Esophagus muscularis mucosa (tissue), 4 donors: ENCODE data around the gene RBMS3. TPM values are rescaled to one million over a fixed set of nuclear protein-coding genes. Genes with fewer than 3 reads are reported as not detected.

Experiments
- DNase-seq: peaks from one replicate; pipeline ENCODE4 v3.0.0-alpha.2; 2017; ENCODE audit errors: extremely low spot score
- H3K27ac ChIP-seq, 4 donors: fragments of 200-600 bp; sonication (generic); replicated peaks in 1 of 4; 1 replicate in 3 of 4; 2 replicates in 1 of 4; pipeline ENCODE4 v1.5.1; 2016 to 2019; ENCODE audit warnings: mild to moderate bottlenecking in 1 of 4
- H3K27me3 ChIP-seq, 4 donors: fragments of 200-600 bp; sonication (generic); one replicate each; pipeline versions ENCODE4 v1.5.1 to v1.6.0; 2016 to 2019
- H3K36me3 ChIP-seq, 4 donors: fragments of 200-600 bp; sonication (generic); one replicate each; pipeline ENCODE4 v1.5.1; 2016 to 2019
- H3K4me1 ChIP-seq, 4 donors: fragments of 200-600 bp; sonication (generic); one replicate each; pipeline ENCODE4 v1.5.1; 2016 to 2019
- H3K4me3 ChIP-seq, 4 donors: fragments of 200-600 bp; sonication (generic); 1 replicate in 2 of 4; 2 replicates in 2 of 4; pipeline ENCODE4 v1.5.1; 2016 to 2019; ENCODE audit warnings: mild to moderate bottlenecking in 4 of 4, moderate library complexity in 1 of 4
- H3K9me3 ChIP-seq, 4 donors: fragments of 200-600 bp; sonication (generic); 1 replicate in 3 of 4; 2 replicates in 1 of 4; pipeline ENCODE4 v1.5.1; 2016 to 2019
- EP300 ChIP-seq: sonication (generic); formaldehyde crosslinking; IDR thresholded peaks from one replicate; pipeline ENCODE4 v1.6.1; 2017; ENCODE audit warnings: antibody characterized with exemption
- POLR2A ChIP-seq: fragments of 450-650 bp; IDR thresholded peaks from one replicate; pipeline ENCODE4 v1.6.1; 2017; ENCODE audit warnings: antibody characterized with exemption, moderate library complexity, mild to moderate bottlenecking, low read depth
- POLR2AphosphoS5 ChIP-seq, 2 donors: sonication (generic); formaldehyde crosslinking; IDR thresholded peaks; one replicate each; pipeline ENCODE4 v1.6.1; 2017; ENCODE audit warnings: antibody characterized with exemption in 2 of 2
- WGBS: methylation state at CpG from one replicate; pipeline ENCODE4 v1.1.5; 2018; 5-methylcytosine and 5-hydroxymethylcytosine counted together
- intact Hi-C: fragments of 100-400 bp; cut with DNase I; formaldehyde crosslinking; loops from one replicate; pipeline ENCODE4 v1.15.1; 2023
- total RNA-seq, 4 donors: library from RNA; depleted of rRNA; stranded (reverse); fragments of >200 nt; gene quantifications; one replicate each; pipeline versions ENCODE4 v1.1.0 to v1.2.1, GENCODE V29; 2016
- TF ChIP-seq, protein P1 (sequence below), 3 experiments: fragments of 200-600 bp in 2 of 3; fragments of 450-650 bp in 1 of 3; sonication (generic) in 2 of 3; IDR thresholded peaks; one replicate each; pipeline ENCODE4 v1.5.1; 2017 to 2019; ENCODE audit warnings: antibody characterized with exemption in 3 of 3, mild to moderate bottlenecking in 2 of 3, moderate library complexity in 1 of 3

Gene RBMS3
- total RNA-seq, 4 donors from 2014 or later = 53.0 to 81.5 (median 61.2) TPM

DNA sequence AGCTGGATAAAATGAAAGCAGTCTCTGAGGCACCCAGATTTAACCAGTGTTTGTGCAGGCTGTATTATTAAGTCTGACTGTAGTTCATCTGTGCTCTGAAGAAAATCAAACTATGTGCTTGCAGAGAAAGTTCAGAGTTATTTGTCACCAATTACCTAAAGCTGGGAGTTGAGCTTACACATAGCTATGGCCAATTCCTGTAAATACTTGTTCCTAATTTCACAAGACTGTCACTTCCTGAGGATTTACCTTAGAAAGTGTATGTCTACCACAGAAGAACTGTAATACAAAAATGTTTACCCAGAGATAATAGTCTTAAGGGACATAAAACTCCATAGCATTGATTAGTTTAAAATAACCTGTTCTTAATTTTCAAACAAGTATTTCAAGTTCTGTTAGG lies 697.2 kb downstream of the RBMS3 start:
- H3K9me3 ChIP-seq = peaks cover 0 to 4% (median 0%) of the 10 kb centered on the region in 4 donors
- H3K4me3 ChIP-seq = no peak overlapping the region
- intact Hi-C loops = no loop called here
- H3K27me3 ChIP-seq = no peaks in the 10 kb centered on the region
- TF ChIP-seq, protein P1, sequence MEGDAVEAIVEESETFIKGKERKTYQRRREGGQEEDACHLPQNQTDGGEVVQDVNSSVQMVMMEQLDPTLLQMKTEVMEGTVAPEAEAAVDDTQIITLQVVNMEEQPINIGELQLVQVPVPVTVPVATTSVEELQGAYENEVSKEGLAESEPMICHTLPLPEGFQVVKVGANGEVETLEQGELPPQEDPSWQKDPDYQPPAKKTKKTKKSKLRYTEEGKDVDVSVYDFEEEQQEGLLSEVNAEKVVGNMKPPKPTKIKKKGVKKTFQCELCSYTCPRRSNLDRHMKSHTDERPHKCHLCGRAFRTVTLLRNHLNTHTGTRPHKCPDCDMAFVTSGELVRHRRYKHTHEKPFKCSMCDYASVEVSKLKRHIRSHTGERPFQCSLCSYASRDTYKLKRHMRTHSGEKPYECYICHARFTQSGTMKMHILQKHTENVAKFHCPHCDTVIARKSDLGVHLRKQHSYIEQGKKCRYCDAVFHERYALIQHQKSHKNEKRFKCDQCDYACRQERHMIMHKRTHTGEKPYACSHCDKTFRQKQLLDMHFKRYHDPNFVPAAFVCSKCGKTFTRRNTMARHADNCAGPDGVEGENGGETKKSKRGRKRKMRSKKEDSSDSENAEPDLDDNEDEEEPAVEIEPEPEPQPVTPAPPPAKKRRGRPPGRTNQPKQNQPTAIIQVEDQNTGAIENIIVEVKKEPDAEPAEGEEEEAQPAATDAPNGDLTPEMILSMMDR (IDR thresholded peaks at IDR 0.05) = no peak
- TF ChIP-seq POLR2A = no peak
- no peak for TF ChIP-seq POLR2AphosphoS5 (IDR thresholded peaks at IDR 0.05)
- TF ChIP-seq EP300 = no peak
- H3K36me3 ChIP-seq = no peaks in the 10 kb centered on the region
- no peak overlapping the region for H3K27ac ChIP-seq
- no peaks in the 10 kb centered on the region for H3K4me1 ChIP-seq
- no peak for DNase-seq

DNA sequence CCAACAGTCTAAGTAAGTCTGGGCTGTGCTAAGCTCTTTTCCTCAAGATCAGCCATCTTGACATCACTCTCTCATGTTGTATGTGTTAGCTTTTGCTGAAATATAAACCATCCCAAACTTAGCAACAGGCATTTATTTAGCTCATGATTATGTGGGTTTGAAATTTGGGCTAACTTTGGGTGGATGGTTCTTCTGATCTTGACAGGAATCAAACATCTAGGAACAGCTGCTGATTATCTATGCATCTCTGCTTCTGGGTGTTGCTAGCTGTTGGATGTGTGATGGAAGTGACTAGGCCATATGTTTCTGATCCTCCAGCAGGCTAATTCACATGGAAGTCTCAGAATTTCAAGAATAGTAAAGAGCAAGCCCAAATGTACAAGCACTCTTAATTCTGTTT lies 710.3 kb downstream of the RBMS3 start:
- DNase-seq = no peak
- intact Hi-C loops = no loop called here
- TF ChIP-seq, protein P1 (IDR thresholded peaks at IDR 0.05) = no peak
- no peak for TF ChIP-seq POLR2A
- no peak for TF ChIP-seq POLR2AphosphoS5 (IDR thresholded peaks at IDR 0.05)
- TF ChIP-seq EP300 = no peak
- no peaks in the 10 kb centered on the region for H3K27me3 ChIP-seq
- H3K4me3 ChIP-seq = no peak overlapping the region
- H3K36me3 ChIP-seq = peaks cover 0 to 15% (median 7%) of the 10 kb centered on the region in 4 donors
- H3K4me1 ChIP-seq = no peaks in the 10 kb centered on the region
- no peaks in the 10 kb centered on the region for H3K9me3 ChIP-seq
- H3K27ac ChIP-seq = no peak overlapping the region

DNA sequence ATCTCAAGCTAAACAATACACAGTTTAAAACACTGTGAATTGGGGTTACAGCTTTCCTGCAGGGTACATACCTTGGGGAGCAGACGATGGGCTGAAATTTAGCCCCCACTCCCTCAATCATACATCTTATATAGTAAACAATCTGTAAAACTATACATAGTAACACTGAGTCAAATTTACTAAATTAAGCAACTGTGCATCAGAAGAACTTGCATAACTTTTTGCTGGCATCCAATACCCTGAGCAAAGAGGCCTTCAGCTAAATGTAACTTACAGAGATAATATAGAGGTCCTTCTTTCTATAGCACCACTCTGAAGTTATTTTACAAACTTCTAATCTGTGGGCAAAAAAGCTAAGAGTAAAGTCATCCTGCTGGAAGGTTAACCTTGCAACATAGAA lies 721.9 kb downstream of the RBMS3 start:
- intact Hi-C loops = no loop called here
- no peak for TF ChIP-seq POLR2AphosphoS5 (IDR thresholded peaks at IDR 0.05)
- TF ChIP-seq POLR2A = no peak
- TF ChIP-seq, protein P1 (IDR thresholded peaks at IDR 0.05) = no peak
- TF ChIP-seq EP300 = no peak
- DNase-seq = no peak
- Histone ChIP-seq H3K27me3 (no peaks in the 10 kb centered on the region), H3K4me3 (no peak overlapping the region), H3K4me1 (no peaks in the 10 kb centered on the region), H3K27ac (no peak overlapping the region), H3K9me3 (no peaks in the 10 kb centered on the region), H3K36me3 (no peaks in the 10 kb centered on the region)
- WGBS = 76% methylated on average over 1 of the region's 1 CpG

DNA sequence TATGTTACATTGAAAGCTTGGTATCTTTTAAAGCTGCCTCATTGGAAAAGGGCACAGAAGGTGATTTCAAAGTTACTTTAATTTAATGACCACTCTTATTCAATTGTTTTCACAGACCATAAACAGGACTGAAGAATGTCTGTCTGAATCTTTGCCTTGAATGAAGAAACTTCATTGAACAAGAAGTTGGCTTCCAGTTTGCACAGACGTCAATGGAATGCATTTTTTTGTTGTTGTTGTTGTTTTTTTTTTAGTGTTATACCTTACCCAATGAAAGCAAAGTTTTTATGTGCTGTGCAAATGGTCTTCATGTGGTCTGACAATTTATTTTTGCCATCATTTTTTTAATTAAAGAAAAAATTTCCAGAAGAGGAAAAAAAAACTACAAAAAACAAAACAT lies 722.9 kb downstream of the RBMS3 start:
- no peaks in the 10 kb centered on the region for H3K4me1 ChIP-seq
- H3K9me3 ChIP-seq = no peaks in the 10 kb centered on the region
- 54% methylated on average over 1 of the region's 1 CpG for WGBS

DNA sequence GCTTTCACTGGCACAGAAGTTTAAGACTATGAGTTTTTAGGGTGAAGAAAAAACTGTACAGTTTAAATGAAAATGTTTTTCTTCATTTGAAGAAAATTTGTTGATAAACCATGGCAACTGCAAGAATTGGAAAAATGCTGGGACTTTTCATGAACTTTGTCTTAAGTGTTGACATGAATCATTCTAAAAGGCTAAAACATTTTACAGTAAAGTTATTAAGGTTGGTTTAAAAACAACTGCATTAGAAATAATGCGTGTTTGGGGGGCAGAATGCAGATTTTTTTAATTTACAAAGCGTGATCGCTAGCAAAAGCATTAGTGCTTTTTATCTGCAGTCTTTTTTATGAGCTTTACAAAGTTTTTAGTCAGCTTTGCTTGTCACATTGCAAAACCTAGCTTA lies 723.6 kb downstream of the RBMS3 start:
- intact Hi-C loops = no loop called here
- Histone ChIP-seq H3K4me3 (no peak overlapping the region), H3K9me3 (no peaks in the 10 kb centered on the region), H3K4me1 (no peaks in the 10 kb centered on the region), H3K27ac (no peak overlapping the region), H3K36me3 (no peaks in the 10 kb centered on the region), H3K27me3 (no peaks in the 10 kb centered on the region)
- TF ChIP-seq EP300 (no peak), POLR2AphosphoS5 (IDR thresholded peaks at IDR 0.05) (no peak), POLR2A (no peak)
- TF ChIP-seq, protein P1 (IDR thresholded peaks at IDR 0.05) = no peak
- WGBS = 85% methylated on average over 3 of the region's 3 CpGs
- no peak for DNase-seq

More for the DNA sequence above, 722.9 kb downstream of the RBMS3 start:
- intact Hi-C loops = no loop called here
- TF ChIP-seq POLR2A (no peak), EP300 (no peak)
- TF ChIP-seq, protein P1 (IDR thresholded peaks at IDR 0.05) = no peak
- Histone ChIP-seq H3K36me3 (no peaks in the 10 kb centered on the region), H3K4me3 (no peak overlapping the region), H3K27me3 (no peaks in the 10 kb centered on the region), H3K27ac (no peak overlapping the region)
- DNase-seq = no peak
